HG03457 (cell line): Measurements from ENCODE around the gene ZNF518A.

Experiments
- ATAC-seq: cut with Tn5 transposase; IDR thresholded peaks from one replicate; pipeline ENCODE4 v1.9.1; 2021; ENCODE audit warnings: moderate number of reproducible peaks; ENCODE audit not compliant: unreplicated experiment

The ZNF518A gene

GRCh38 chr10:96129387-96130325, at the start of gene ZNF518A:
Gene ZNF518A (plus strand): TSS chr10:96130297. CDS start chr10:96156323, 26,026 bp downstream.
- peak; percentile 62 for ATAC-seq

- no peak for ATAC-seq
Observed at GRCh38 chr10:96082153-96082552, 47.9 kb upstream of the ZNF518A start.

GRCh38 chr10:96082748-96083147, 47.3 kb upstream of the ZNF518A start:
- ATAC-seq, result no peak

GRCh38 chr10:96089116-96089515, 41.0 kb upstream of the ZNF518A start:
- ATAC-seq, result no peak

GRCh38 chr10:96089670-96090462, 40.2 kb upstream of the ZNF518A start:
- peak; percentile 84 for ATAC-seq

GRCh38 chr10:96090463-96090800, 39.7 kb upstream of the ZNF518A start:
- ATAC-seq, result no peak

GRCh38 chr10:96092999-96093767, 36.9 kb upstream of the ZNF518A start:
- no peak for ATAC-seq

- no peak for ATAC-seq
Observed at GRCh38 chr10:96093948-96094347, 36.1 kb upstream of the ZNF518A start.

GRCh38 chr10:96096958-96097357, 33.1 kb upstream of the ZNF518A start:
- no peak for ATAC-seq

GRCh38 chr10:96097865-96098264, 32.2 kb upstream of the ZNF518A start:
- ATAC-seq, result no peak

GRCh38 chr10:96107623-96108038, 22.5 kb upstream of the ZNF518A start:
- no peak for ATAC-seq

- ATAC-seq, result no peak
Observed at GRCh38 chr10:96112531-96112930, 17.6 kb upstream of the ZNF518A start.

GRCh38 chr10:96118604-96119450, 11.3 kb upstream of the ZNF518A start:
- ATAC-seq, result no peak

GRCh38 chr10:96122824-96123223, 7.3 kb upstream of the ZNF518A start:
- ATAC-seq, result no peak

- no peak for ATAC-seq
Observed at GRCh38 chr10:96124230-96125141, 5.6 kb upstream of the ZNF518A start.

- ATAC-seq, result no peak
Observed at GRCh38 chr10:96125142-96125515, 5.0 kb upstream of the ZNF518A start.

- peak; percentile 58 for ATAC-seq
Observed at GRCh38 chr10:96130326-96130995, 364 bp downstream of the ZNF518A start.

GRCh38 chr10:96131621-96132020, 1.5 kb downstream of the ZNF518A start:
- ATAC-seq, result no peak

- no peak for ATAC-seq
Observed at GRCh38 chr10:96133135-96133534, 3.0 kb downstream of the ZNF518A start.
